ENCODE data around the gene ZFAND3. TPM values are rescaled to one million over a fixed set of nuclear protein-coding genes. Genes with fewer than 3 reads are reported as not detected.

Gene ZFAND3
- total RNA-seq, 2 donors from 2014 or later, result 61.1 to 83.6 TPM

GRCh38 chr6:38143191-38144150 is 323.9 kb downstream of the ZFAND3 start:
- intact Hi-C loops (cut with DNase I), result no loop called here
- DNase-seq (no peak), ATAC-seq (peak; percentile 42 to 53)

GRCh38 chr6:38144365-38144945 is 324.9 kb downstream of the ZFAND3 start:
- no peak for ATAC-seq
- DNase-seq, result no peak
- intact Hi-C loops (cut with DNase I), result no loop called here

GRCh38 chr6:38146021-38146733 is 326.6 kb downstream of the ZFAND3 start:
- DNase-seq (no peak), ATAC-seq (no peak)
- intact Hi-C loops (cut with DNase I), result no loop called here

- DNase-seq, result no peak
- intact Hi-C loops (cut with DNase I), result no loop called here
- ATAC-seq, result no peak
These were observed 327.2 kb downstream of the ZFAND3 start for GRCh38 chr6:38146734-38147027.

GRCh38 chr6:38148606-38149005 is 329.1 kb downstream of the ZFAND3 start:
- ATAC-seq, result no peak
- intact Hi-C loops (cut with DNase I), result no loop called here
- DNase-seq, result no peak

- intact Hi-C loops (cut with DNase I), result no loop called here
These were observed 330.0 kb downstream of the ZFAND3 start for GRCh38 chr6:38149531-38149930.

GRCh38 chr6:38150021-38150420 is 330.5 kb downstream of the ZFAND3 start:
- intact Hi-C loops (cut with DNase I), result no loop called here
- no peak for DNase-seq
- no peak for ATAC-seq

More at GRCh38 chr6:38149531-38149930, 330.0 kb downstream of the ZFAND3 start:
- DNase-seq (no peak), ATAC-seq (no peak)

GRCh38 chr6:38150681-38151296 is 331.3 kb downstream of the ZFAND3 start:
- intact Hi-C loops (cut with DNase I), result no loop called here
- ATAC-seq, result no peak
- DNase-seq, result no peak

- ATAC-seq, result no peak
- intact Hi-C loops (cut with DNase I), result no loop called here
- DNase-seq, result no peak
These were observed 332.3 kb downstream of the ZFAND3 start for GRCh38 chr6:38151580-38152500.

GRCh38 chr6:38152620-38153019 is 333.1 kb downstream of the ZFAND3 start:
- intact Hi-C loops (cut with DNase I), result no loop called here
- ATAC-seq (no peak), DNase-seq (no peak)

GRCh38 chr6:38153076-38153797 is 333.7 kb downstream of the ZFAND3 start:
- ATAC-seq, result no peak
- intact Hi-C loops (cut with DNase I), result no loop called here
- DNase-seq, result no peak

GRCh38 chr6:38153798-38154345 is 334.3 kb downstream of the ZFAND3 start:
- DNase-seq, result no peak
- no peak for ATAC-seq
- intact Hi-C loops (cut with DNase I), result no loop called here

- ATAC-seq (no peak), DNase-seq (no peak)
- intact Hi-C loops (cut with DNase I), result no loop called here
These were observed 335.2 kb downstream of the ZFAND3 start for GRCh38 chr6:38154731-38155130.

GRCh38 chr6:38155144-38155543 is 335.6 kb downstream of the ZFAND3 start:
- intact Hi-C loops (cut with DNase I), result no loop called here
- ATAC-seq (peak in 1 of 2 donors; percentile 53), DNase-seq (peak; percentile 46)

- no peak for DNase-seq
These were observed 336.2 kb downstream of the ZFAND3 start for GRCh38 chr6:38155621-38156204.

GRCh38 chr6:38156818-38157565 is 337.5 kb downstream of the ZFAND3 start:
- intact Hi-C loops (cut with DNase I), result no loop called here
- no peak for DNase-seq
- ATAC-seq, result no peak

More at GRCh38 chr6:38155621-38156204, 336.2 kb downstream of the ZFAND3 start:
- no peak for ATAC-seq
- intact Hi-C loops (cut with DNase I), result no loop called here

GRCh38 chr6:38157905-38158304 is 338.4 kb downstream of the ZFAND3 start:
- ATAC-seq (no peak), DNase-seq (no peak)
- intact Hi-C loops (cut with DNase I), result no loop called here

Measured in left cardiac atrium (tissue), 4 donors.